ENCODE results near the gene C2orf68. TPM values are rescaled to one million over a fixed set of nuclear protein-coding genes. Genes with fewer than 3 reads are reported as not detected.

The C2orf68 gene
- total and polyA plus RNA-seq, 4 donors: 7.6 to 20.9 (median 11.6) TPM

- 94% methylated on average over 8 of the region's 8 CpGs for WGBS
- no peak overlapping the region for H3K4me3 ChIP-seq (ENCODE audit: low read depth in 1 of 3, low read length in 3 of 3)
- no peak overlapping the region for H3K27ac ChIP-seq (ENCODE audit: low read depth in 1 of 2, low read length in 2 of 2)
- no peak for DNase-seq (ENCODE audit: low spot score)
- H3K9ac ChIP-seq (ENCODE audit: low read depth in 1 of 2, low read length in 2 of 2): no peak overlapping the region
- TF ChIP-seq NR2F2 (IDR thresholded peaks at IDR 0.05): no peak
- no peak for TF ChIP-seq HNF4A (conservative IDR thresholded peaks at IDR 0.05)
- TF ChIP-seq TAF1 (conservative IDR thresholded peaks at IDR 0.05): no peak
- no peaks in the 10 kb centered on the region for H3K27me3 ChIP-seq (ENCODE audit: control insufficient read depth in 4 of 4, insufficient read depth in 4 of 4, low read length in 3 of 4)
- peaks cover 17 to 86% (median 71%) of the 10 kb centered on the region in 4 donors for H3K36me3 ChIP-seq (ENCODE audit: control insufficient read depth in 4 of 4, insufficient read depth in 3 of 4, low read depth in 1 of 4, low read length in 3 of 4)
- H3K4me1 ChIP-seq (ENCODE audit: control insufficient read depth in 4 of 4, insufficient read depth in 4 of 4, low read length in 3 of 4): no peaks in the 10 kb centered on the region
- H3K9me3 ChIP-seq (ENCODE audit: control insufficient read depth in 4 of 4, low read length in 3 of 4): no peaks in the 10 kb centered on the region
Observed at GRCh38 chr2:85644909-85645308, 33.0 kb upstream of the C2orf68 start.

- 92% methylated on average over 3 of the region's 3 CpGs for WGBS
- Histone ChIP-seq H3K27me3 (ENCODE audit: control insufficient read depth in 4 of 4, insufficient read depth in 4 of 4, low read length in 3 of 4) (no peaks in the 10 kb centered on the region), H3K9ac (ENCODE audit: low read depth in 1 of 2, low read length in 2 of 2) (no peak overlapping the region), H3K4me1 (ENCODE audit: control insufficient read depth in 4 of 4, insufficient read depth in 4 of 4, low read length in 3 of 4) (no peaks in the 10 kb centered on the region), H3K9me3 (ENCODE audit: control insufficient read depth in 4 of 4, low read length in 3 of 4) (no peaks in the 10 kb centered on the region), H3K4me3 (ENCODE audit: low read depth in 1 of 3, low read length in 3 of 3) (no peak overlapping the region), H3K36me3 (ENCODE audit: control insufficient read depth in 4 of 4, insufficient read depth in 3 of 4, low read depth in 1 of 4, low read length in 3 of 4) (peaks cover 17 to 80% (median 66%) of the 10 kb centered on the region in 4 donors), H3K27ac (ENCODE audit: low read depth in 1 of 2, low read length in 2 of 2) (no peak overlapping the region)
- DNase-seq (ENCODE audit: low spot score): no peak
- no peak for TF ChIP-seq RAD21 (IDR thresholded peaks at IDR 0.05)
- no peak for TF ChIP-seq ATF3 (IDR thresholded peaks at IDR 0.05)
- TF ChIP-seq EGR1 (IDR thresholded peaks at IDR 0.05; ENCODE audit: low read depth in 2 of 2): no peak
- no peak for TF ChIP-seq ZBTB33 (IDR thresholded peaks at IDR 0.05)
- TF ChIP-seq FOXA1 (IDR thresholded peaks at IDR 0.05): no peak
- no peak for TF ChIP-seq SP1 (IDR thresholded peaks at IDR 0.05)
- no peak for TF ChIP-seq FOXA2 (IDR thresholded peaks at IDR 0.05)
- no peak for TF ChIP-seq HNF4G (IDR thresholded peaks at IDR 0.05)
- TF ChIP-seq YY1 (IDR thresholded peaks at IDR 0.05): no peak
- TF ChIP-seq MAX (IDR thresholded peaks at IDR 0.05): no peak
- TF ChIP-seq RXRA (IDR thresholded peaks at IDR 0.05): no peak
- no peak for TF ChIP-seq JUND (IDR thresholded peaks at IDR 0.05)
- no peak for TF ChIP-seq GABPA (IDR thresholded peaks at IDR 0.05 in 1 of 2, conservative IDR thresholded peaks at IDR 0.05 in 1 of 2)
- no peak for TF ChIP-seq TAF1 (conservative IDR thresholded peaks at IDR 0.05)
- TF ChIP-seq CTCF (IDR thresholded peaks at IDR 0.05; ENCODE audit: low read depth, low read length, missing input control): no peak
- no peak for TF ChIP-seq REST (IDR thresholded peaks at IDR 0.05)
- TF ChIP-seq HNF4A (conservative IDR thresholded peaks at IDR 0.05): no peak
- TF ChIP-seq NR2F2 (IDR thresholded peaks at IDR 0.05): no peak
Observed at GRCh38 chr2:85642725-85643124, 30.9 kb upstream of the C2orf68 start.

All from liver (tissue), 9 donors.